Osteoblast (primary cell): Measurements from ENCODE around the gene CHKA. TPM values are rescaled to one million over a fixed set of nuclear protein-coding genes. Genes with fewer than 3 reads are reported as not detected.

Experiments
- DNase-seq: peaks from one replicate; pipeline ENCODE4 v3.0.0; 2011; ENCODE audit warnings: low spot score, mixed read lengths; ENCODE audit not compliant: insufficient read length; ENCODE audit errors: missing footprints
- H2AFZ ChIP-seq: 2 replicates; pipeline ENCODE4 v1.6.0; 2011; ENCODE audit warnings: mild to moderate bottlenecking, low read length
- H3K27ac ChIP-seq: 2 replicates; pipeline ENCODE4 v1.5.1; 2011; ENCODE audit warnings: mild to moderate bottlenecking, low read depth, low read length, moderate library complexity
- H3K27me3 ChIP-seq: 2 replicates; pipeline ENCODE4 v1.6.0; 2012; ENCODE audit warnings: mild to moderate bottlenecking, control low read depth, inconsistent platforms, low read length, moderate library complexity; ENCODE audit not compliant: insufficient read depth
- H3K36me3 ChIP-seq: 2 replicates; pipeline ENCODE4 v1.5.1; 2011; ENCODE audit warnings: mild to moderate bottlenecking, low read length, control low read depth, moderate library complexity; ENCODE audit not compliant: insufficient read depth
- H3K4me1 ChIP-seq: 2 replicates; pipeline ENCODE4 v1.5.1; 2011; ENCODE audit warnings: mild to moderate bottlenecking, low read length, control low read depth, moderate library complexity; ENCODE audit not compliant: insufficient read depth
- H3K4me2 ChIP-seq: 2 replicates; pipeline ENCODE4 v1.6.0; 2011; ENCODE audit warnings: mild to moderate bottlenecking, low read length; ENCODE audit not compliant: insufficient read depth
- H3K4me3 ChIP-seq: fragments of 200-600 bp; sonication (generic); 3 replicates; pipeline ENCODE4 v1.5.1; 2012; ENCODE audit warnings: mild to moderate bottlenecking, low read length, inconsistent platforms; ENCODE audit not compliant: insufficient read depth
- H3K79me2 ChIP-seq: 2 replicates; pipeline ENCODE4 v1.6.0; 2012; ENCODE audit warnings: mild to moderate bottlenecking, low read length, control low read depth, inconsistent platforms; ENCODE audit not compliant: insufficient read depth
- H3K9me3 ChIP-seq: 2 replicates; pipeline ENCODE4 v1.5.1; 2011; ENCODE audit warnings: low read depth, low read length, control low read depth
- H4K20me1 ChIP-seq: 2 replicates; pipeline ENCODE4 v1.6.0; 2012; ENCODE audit warnings: mild to moderate bottlenecking, low read length, control low read depth; ENCODE audit not compliant: insufficient read depth
- CTCF ChIP-seq: IDR thresholded peaks from 2 replicates; pipeline ENCODE4 v1.5.1; 2011; ENCODE audit warnings: mild to moderate bottlenecking, low read depth, low read length, moderate library complexity; ENCODE audit errors: extremely low read depth
- total RNA-seq: library from RNA; depleted of rRNA; stranded (reverse); fragments of >200 nt; gene quantifications from 2 replicates; pipeline ENCODE4 v1.2.3, GENCODE V29; 2012

The CHKA gene
- total RNA-seq, 1 donor: 29.0 TPM

GRCh38 chr11:68127714-68128681, 6.8 kb upstream of the CHKA start:
- Histone ChIP-seq H3K79me2 (no peaks in the 10 kb centered on the region), H3K36me3 (no peaks in the 10 kb centered on the region), H4K20me1 (no peaks in the 10 kb centered on the region), H3K4me2 (peak overlapping the region; percentile 72), H3K27ac (no peak overlapping the region), H3K4me1 (peaks cover 7% of the 10 kb centered on the region), H3K27me3 (no peaks in the 10 kb centered on the region), H3K4me3 (peak overlapping the region; percentile 61), H3K9me3 (no peaks in the 10 kb centered on the region), H2AFZ (no peak overlapping the region)
- DNase-seq: peak; percentile 93
- no peak for TF ChIP-seq CTCF

- Histone ChIP-seq H3K79me2 (peaks cover 3% of the 10 kb centered on the region), H4K20me1 (no peaks in the 10 kb centered on the region), H3K4me2 (no peak overlapping the region), H3K4me1 (peaks cover 18% of the 10 kb centered on the region), H3K27me3 (no peaks in the 10 kb centered on the region), H3K4me3 (no peak overlapping the region), H3K36me3 (no peaks in the 10 kb centered on the region), H3K9me3 (no peaks in the 10 kb centered on the region), H3K27ac (no peak overlapping the region), H2AFZ (no peak overlapping the region)
- no peak for DNase-seq
- no peak for TF ChIP-seq CTCF
Observed at GRCh38 chr11:68125164-68125563, 4.0 kb upstream of the CHKA start.

GRCh38 chr11:68122936-68123539, 1.9 kb upstream of the CHKA start:
- no peak overlapping the region for H3K4me2 ChIP-seq
- peak; percentile 32 for DNase-seq
- H2AFZ ChIP-seq: no peak overlapping the region
- TF ChIP-seq CTCF: no peak
- peaks cover 29% of the 10 kb centered on the region for H3K4me1 ChIP-seq
- H3K27ac ChIP-seq: no peak overlapping the region
- H4K20me1 ChIP-seq: peaks cover 6% of the 10 kb centered on the region
- no peaks in the 10 kb centered on the region for H3K9me3 ChIP-seq
- H3K27me3 ChIP-seq: no peaks in the 10 kb centered on the region
- H3K79me2 ChIP-seq: peaks cover 23% of the 10 kb centered on the region
- no peaks in the 10 kb centered on the region for H3K36me3 ChIP-seq
- no peak overlapping the region for H3K4me3 ChIP-seq
